ENCODE data around the gene MYOF. TPM values are rescaled to one million over a fixed set of nuclear protein-coding genes. Genes with fewer than 3 reads are reported as not detected.

The MYOF gene
- total RNA-seq, 4 donors from 2014 or later: 39.6 to 70.4 (median 59.2) TPM

DNA sequence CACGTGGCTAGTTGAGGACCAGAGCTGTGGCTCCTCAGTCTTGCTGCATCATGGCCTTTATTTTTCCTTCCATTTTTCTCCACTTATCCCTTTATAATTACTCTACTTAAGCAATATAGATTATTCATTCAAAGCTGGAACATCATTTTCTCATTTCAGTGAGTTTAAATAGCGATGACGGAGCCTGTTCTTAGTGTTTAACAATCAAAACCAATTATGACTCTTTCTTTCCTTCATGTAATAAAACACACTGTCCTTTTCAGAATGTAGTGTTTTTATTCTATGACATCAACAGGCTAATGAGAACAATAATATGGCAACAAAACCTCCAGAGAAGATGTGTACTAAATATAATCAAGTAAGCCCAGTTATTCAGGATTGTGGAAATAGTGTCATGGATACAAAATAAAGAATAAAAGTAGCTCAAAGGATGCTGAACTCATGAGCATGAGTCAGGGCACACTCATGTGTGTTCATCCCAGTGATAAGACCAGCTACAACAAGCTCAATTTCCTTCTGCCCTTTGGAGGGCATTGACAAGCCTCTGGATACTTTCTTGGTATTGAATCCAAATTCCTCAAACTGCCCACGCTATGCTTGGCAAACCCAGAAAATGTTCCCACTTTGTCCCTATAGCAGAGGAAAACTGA lies 220.0 kb downstream of the MYOF start:
- Histone ChIP-seq H3K4me3 (no peak overlapping the region), H3K9me3 (no peaks in the 10 kb centered on the region), H3K4me1 (no peaks in the 10 kb centered on the region), H3K27me3 (no peaks in the 10 kb centered on the region), H3K36me3 (no peaks in the 10 kb centered on the region), H3K27ac (no peak overlapping the region)
- WGBS, 2 donors: 90 to 95% methylated on average over 4 of the region's 4 CpGs
- TF ChIP-seq EP300 (IDR thresholded peaks at IDR 0.05) (no peak), POLR2A (IDR thresholded peaks at IDR 0.05) (no peak), CTCF (IDR thresholded peaks at IDR 0.05) (no peak)
- no peak for DNase-seq (ENCODE audit: low spot score in 2 of 2)

GRCh38 chr10:93261089-93261488 lies 221.0 kb downstream of the MYOF start:
- no peak overlapping the region for H3K27ac ChIP-seq
- TF ChIP-seq POLR2A (IDR thresholded peaks at IDR 0.05) (no peak), EP300 (IDR thresholded peaks at IDR 0.05) (no peak), CTCF (IDR thresholded peaks at IDR 0.05) (no peak)
- no peaks in the 10 kb centered on the region for H3K27me3 ChIP-seq
- no peaks in the 10 kb centered on the region for H3K36me3 ChIP-seq
- WGBS, 2 donors: 82 to 90% methylated on average over 1 of the region's 1 CpG
- no peak overlapping the region for H3K4me3 ChIP-seq
- no peak for DNase-seq (ENCODE audit: low spot score in 2 of 2)
- H3K9me3 ChIP-seq: no peaks in the 10 kb centered on the region
- H3K4me1 ChIP-seq: no peaks in the 10 kb centered on the region

- TF ChIP-seq CTCF (IDR thresholded peaks at IDR 0.05) (no peak), POLR2A (IDR thresholded peaks at IDR 0.05) (no peak), EP300 (IDR thresholded peaks at IDR 0.05) (no peak)
- H3K27ac ChIP-seq: no peak overlapping the region
- no peak for DNase-seq (ENCODE audit: low spot score in 2 of 2)
- H3K27me3 ChIP-seq: no peaks in the 10 kb centered on the region
- H3K4me1 ChIP-seq: no peaks in the 10 kb centered on the region
- no peaks in the 10 kb centered on the region for H3K36me3 ChIP-seq
- no peak overlapping the region for H3K4me3 ChIP-seq
- H3K9me3 ChIP-seq: no peaks in the 10 kb centered on the region
- 88 to 90% methylated on average over 5 of the region's 5 CpGs for WGBS, 2 donors
Observed at GRCh38 chr10:93259126-93259525, 223.0 kb downstream of the MYOF start.

Small RNA genes lying within 50 kb of the gene (small RNA-seq; reads per million reads assigned to genes)
- gene RNA5SP323: not detected

Other genes starting within 250 kb of the MYOF start
- gene CEP55, start 14.3 kb upstream of the MYOF start, total RNA-seq: 1 to 10 TPM in 1 of 4 donors, under 1 TPM in 1, not detected in 2; 0.63 to 5.7 TPM
- 1 to 10 TPM in 2 of 4 donors, under 1 TPM in 2; 0.39 to 1.5 (median 0.97) TPM for gene FFAR4, start 84.3 kb upstream of the MYOF start, total RNA-seq
- gene RBP4, start 118.9 kb upstream of the MYOF start, total RNA-seq: 100 to 1,000 TPM in 3 of 4 donors, 10 to 100 TPM in 1; 92.0 to 127 (median 119) TPM
- not detected for gene PDE6C, start 130.2 kb upstream of the MYOF start, total RNA-seq
- 10 to 100 TPM; 14.1 to 25.5 (median 16.1) TPM for gene FRA10AC1, start 220.3 kb upstream of the MYOF start, total RNA-seq